ENCODE data around the gene SEMA3D.

DNA sequence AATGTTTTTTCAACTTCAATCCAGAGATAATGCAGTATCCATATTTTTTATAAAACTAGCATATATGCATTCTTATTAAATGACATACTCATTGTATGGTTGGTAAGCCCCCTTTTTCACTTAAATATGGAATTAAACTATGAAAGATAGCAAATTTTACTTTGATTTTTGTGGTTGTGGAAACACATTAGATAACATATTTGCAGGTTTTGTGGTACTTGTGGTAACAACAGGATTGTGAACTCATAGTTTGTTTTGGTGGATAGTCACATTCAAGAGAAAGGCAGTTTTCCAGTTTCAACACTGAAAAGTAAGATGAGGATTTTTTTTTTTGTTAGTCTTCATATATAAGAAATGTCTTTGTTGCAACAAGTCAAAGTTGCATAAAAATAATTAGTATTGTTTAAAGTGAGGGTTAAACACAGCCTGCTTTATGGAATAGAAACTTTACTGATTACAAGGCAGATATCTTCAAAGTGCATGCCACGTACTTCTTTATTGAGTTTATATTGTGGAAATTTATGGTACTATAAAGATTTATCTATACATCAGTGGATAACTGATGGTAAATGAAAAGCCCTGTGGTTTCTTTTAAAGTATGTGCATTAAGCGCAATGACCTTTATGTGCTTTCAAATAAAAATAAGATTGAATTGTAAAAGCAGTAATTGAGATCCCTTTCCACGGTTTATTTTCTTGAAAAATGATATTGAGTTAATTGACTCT lies 39.7 kb upstream of the SEMA3D start:
- TF ChIP-seq, protein P1, sequence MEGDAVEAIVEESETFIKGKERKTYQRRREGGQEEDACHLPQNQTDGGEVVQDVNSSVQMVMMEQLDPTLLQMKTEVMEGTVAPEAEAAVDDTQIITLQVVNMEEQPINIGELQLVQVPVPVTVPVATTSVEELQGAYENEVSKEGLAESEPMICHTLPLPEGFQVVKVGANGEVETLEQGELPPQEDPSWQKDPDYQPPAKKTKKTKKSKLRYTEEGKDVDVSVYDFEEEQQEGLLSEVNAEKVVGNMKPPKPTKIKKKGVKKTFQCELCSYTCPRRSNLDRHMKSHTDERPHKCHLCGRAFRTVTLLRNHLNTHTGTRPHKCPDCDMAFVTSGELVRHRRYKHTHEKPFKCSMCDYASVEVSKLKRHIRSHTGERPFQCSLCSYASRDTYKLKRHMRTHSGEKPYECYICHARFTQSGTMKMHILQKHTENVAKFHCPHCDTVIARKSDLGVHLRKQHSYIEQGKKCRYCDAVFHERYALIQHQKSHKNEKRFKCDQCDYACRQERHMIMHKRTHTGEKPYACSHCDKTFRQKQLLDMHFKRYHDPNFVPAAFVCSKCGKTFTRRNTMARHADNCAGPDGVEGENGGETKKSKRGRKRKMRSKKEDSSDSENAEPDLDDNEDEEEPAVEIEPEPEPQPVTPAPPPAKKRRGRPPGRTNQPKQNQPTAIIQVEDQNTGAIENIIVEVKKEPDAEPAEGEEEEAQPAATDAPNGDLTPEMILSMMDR (conservative IDR thresholded peaks at IDR 0.05), result no peak
- no peak for TF ChIP-seq EZH2 (IDR thresholded peaks at IDR 0.05; ENCODE audit: low read depth)
